IPS DF 6.9 (cell line): ENCODE results near the gene TBCCD1.

ENCODE experiments used
- DNase-seq: peaks from one replicate; pipeline ENCODE4 v3.0.0-alpha.2; 2013; ENCODE audit warnings: low read depth, low spot score
- H3K27ac ChIP-seq: one replicate; pipeline ENCODE4 v1.5.1; 2013; ENCODE audit warnings: low read length, control low read depth
- H3K27me3 ChIP-seq: 2 replicates; pipeline ENCODE4 v1.6.1; 2013; ENCODE audit warnings: mild to moderate bottlenecking, low read length; ENCODE audit not compliant: control insufficient read depth, insufficient read depth
- H3K36me3 ChIP-seq: 2 replicates; pipeline ENCODE4 v1.6.1; 2013; ENCODE audit warnings: low read length; ENCODE audit not compliant: control insufficient read depth, insufficient read depth
- H3K4me1 ChIP-seq: 2 replicates; pipeline ENCODE4 v1.6.1; 2013; ENCODE audit warnings: low read length; ENCODE audit not compliant: control insufficient read depth, insufficient read depth
- H3K4me3 ChIP-seq: 2 replicates; pipeline ENCODE4 v1.5.1; 2013; ENCODE audit warnings: mild to moderate bottlenecking, low read length
- H3K9me3 ChIP-seq: 2 replicates; pipeline ENCODE4 v1.6.1; 2013; ENCODE audit warnings: low read length, inconsistent platforms; ENCODE audit not compliant: control insufficient read depth, insufficient read depth
- WGBS: extraction: QIAGEN DNeasy Blood & Tissue Kit; methylation state at CpG from one replicate; pipeline ENCODE4 v1.1.7; 2013; ENCODE audit warnings: mixed read lengths, missing lambda C conversion rate; ENCODE audit not compliant: insufficient read length, insufficient coverage; 5-methylcytosine and 5-hydroxymethylcytosine counted together

Gene TBCCD1

DNA sequence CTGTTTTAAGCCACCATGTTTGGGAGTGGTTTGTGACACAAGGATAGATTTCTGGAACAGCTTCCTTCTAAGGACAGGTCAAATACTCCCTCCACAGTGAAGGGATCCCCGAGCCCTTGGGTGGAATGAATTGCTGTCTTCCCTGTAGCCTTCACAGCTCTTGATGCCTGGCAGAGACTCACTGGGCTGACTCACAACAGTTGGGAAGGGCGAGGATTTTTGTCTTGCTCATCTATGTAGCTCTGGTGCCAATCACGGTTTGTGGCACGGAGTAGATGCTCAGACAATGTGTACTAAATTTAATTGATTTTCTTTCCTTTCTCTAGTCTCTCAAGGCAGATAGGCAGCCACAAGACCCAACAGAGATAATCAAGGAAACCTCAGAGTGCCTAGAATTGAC is 49.9 kb downstream of the TBCCD1 start:
- Histone ChIP-seq H3K27ac (no peak overlapping the region), H3K36me3 (no peaks in the 10 kb centered on the region), H3K4me1 (no peaks in the 10 kb centered on the region), H3K27me3 (no peaks in the 10 kb centered on the region), H3K4me3 (no peak overlapping the region), H3K9me3 (no peaks in the 10 kb centered on the region)
- WGBS, result no CpG with 5 or more reads among the region's 4 CpGs
- no peak for DNase-seq

DNA sequence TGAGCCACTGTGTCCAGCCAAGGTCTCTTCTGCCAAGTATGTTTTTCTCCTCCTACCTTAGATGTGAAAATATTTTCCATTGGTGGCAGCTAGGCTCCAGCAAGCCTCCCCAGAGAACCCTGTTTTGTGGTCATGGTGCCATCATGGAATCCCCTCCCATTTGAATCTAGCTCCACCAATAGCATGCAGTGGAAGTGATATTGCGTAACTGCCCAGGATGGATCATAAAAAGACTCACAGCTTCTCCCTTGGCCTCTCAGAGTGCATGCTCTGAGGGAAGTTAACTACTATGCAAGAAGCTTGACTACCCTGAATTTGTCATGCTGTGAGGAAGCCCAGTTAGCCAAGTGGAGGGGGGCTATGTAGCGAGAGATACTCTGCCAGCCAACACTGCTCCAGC is 50.5 kb downstream of the TBCCD1 start:
- no peak overlapping the region for H3K27ac ChIP-seq
- no peaks in the 10 kb centered on the region for H3K36me3 ChIP-seq
- no peak overlapping the region for H3K4me3 ChIP-seq
- no CpG with 5 or more reads among the region's 2 CpGs for WGBS
- DNase-seq, result no peak
- no peaks in the 10 kb centered on the region for H3K4me1 ChIP-seq
- no peaks in the 10 kb centered on the region for H3K27me3 ChIP-seq
- H3K9me3 ChIP-seq, result no peaks in the 10 kb centered on the region

DNA sequence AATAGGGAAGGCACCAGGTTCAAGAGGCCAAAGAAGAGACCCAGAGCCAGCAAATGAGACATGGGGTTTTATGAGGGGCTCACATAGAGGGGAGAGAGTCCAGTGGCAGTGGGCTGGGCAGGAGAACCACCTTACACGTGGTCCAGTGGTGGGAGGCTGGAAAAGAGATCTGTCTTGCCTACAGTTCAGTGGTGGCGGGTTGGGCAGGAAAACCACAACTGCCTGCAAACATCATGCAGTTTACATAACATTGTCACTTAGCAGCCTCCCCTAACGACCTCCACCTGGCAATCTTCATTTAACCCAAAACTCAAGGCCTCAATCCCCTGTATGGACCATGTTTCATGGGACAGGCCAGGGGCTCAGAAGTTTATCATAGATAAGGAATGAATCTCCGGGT is 52.0 kb downstream of the TBCCD1 start:
- no peak for DNase-seq

DNA sequence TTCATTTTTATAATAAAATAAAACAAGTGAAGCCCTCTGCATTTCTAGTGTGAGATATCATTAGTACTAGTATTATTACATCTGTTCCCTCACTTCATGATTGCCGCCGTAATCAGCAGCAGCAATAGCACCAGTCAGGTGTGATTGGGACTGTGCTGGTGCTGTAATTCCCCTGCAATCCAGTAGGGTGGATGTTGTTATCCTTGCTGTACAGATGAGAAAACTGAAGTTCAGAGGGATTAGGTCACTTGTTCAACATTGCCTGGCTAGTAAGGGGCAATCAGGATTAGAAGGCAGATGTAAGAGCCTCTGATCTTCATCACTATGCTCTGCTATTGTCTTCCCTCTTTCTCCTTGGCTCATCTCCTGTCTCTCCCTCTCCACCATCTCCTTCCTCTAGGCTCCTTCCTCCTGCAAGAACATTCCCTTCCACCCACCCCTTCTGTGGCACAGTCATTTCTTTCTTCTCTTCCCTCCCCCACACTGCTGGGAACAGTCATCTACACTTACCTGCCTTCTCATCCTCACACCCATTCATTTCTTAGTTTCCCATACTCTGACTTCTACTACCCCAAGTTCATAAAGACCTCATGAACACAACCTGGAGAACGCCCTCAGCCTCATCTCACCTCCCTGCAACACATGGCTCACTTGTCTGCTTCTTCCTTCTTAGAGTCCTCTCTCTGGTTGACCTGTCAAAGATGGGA is 52.7 kb downstream of the TBCCD1 start:
- Histone ChIP-seq H3K4me1 (no peaks in the 10 kb centered on the region), H3K4me3 (no peak overlapping the region), H3K27ac (no peak overlapping the region), H3K27me3 (no peaks in the 10 kb centered on the region), H3K36me3 (no peaks in the 10 kb centered on the region), H3K9me3 (no peaks in the 10 kb centered on the region)
- no CpG with 5 or more reads among the region's 3 CpGs for whole genome bisulfite sequencing
- DNase-seq, result no peak

More for the DNA sequence above, 52.0 kb downstream of the TBCCD1 start:
- Histone ChIP-seq H3K27ac (no peak overlapping the region), H3K9me3 (no peaks in the 10 kb centered on the region), H3K36me3 (no peaks in the 10 kb centered on the region), H3K27me3 (no peaks in the 10 kb centered on the region), H3K4me1 (no peaks in the 10 kb centered on the region), H3K4me3 (no peak overlapping the region)
- WGBS, result no CpG with 5 or more reads among the region's 4 CpGs

DNA sequence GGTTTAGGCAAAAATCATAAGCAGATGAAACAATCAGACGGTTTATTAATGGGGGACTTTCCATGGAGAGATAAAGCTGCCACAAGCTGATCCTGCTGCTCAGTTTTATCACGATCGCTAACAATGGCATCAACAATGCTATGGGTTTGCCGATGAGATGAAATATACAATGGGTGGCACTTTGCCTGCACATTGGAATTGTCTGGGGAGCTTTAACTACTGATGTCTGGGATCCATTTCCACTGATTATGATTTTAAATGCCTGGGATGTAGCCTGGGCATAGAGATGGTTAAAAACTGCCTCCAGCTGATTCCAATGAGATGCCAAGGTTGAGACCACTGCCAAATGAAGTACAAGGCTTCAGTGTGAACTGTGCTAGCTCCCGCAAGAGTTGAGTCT is 53.8 kb downstream of the TBCCD1 start:
- Histone ChIP-seq H3K4me3 (no peak overlapping the region), H3K9me3 (no peaks in the 10 kb centered on the region), H3K27me3 (no peaks in the 10 kb centered on the region), H3K4me1 (no peaks in the 10 kb centered on the region), H3K36me3 (no peaks in the 10 kb centered on the region), H3K27ac (no peak overlapping the region)
- no CpG with 5 or more reads among the region's 5 CpGs for WGBS
- no peak for DNase-seq

DNA sequence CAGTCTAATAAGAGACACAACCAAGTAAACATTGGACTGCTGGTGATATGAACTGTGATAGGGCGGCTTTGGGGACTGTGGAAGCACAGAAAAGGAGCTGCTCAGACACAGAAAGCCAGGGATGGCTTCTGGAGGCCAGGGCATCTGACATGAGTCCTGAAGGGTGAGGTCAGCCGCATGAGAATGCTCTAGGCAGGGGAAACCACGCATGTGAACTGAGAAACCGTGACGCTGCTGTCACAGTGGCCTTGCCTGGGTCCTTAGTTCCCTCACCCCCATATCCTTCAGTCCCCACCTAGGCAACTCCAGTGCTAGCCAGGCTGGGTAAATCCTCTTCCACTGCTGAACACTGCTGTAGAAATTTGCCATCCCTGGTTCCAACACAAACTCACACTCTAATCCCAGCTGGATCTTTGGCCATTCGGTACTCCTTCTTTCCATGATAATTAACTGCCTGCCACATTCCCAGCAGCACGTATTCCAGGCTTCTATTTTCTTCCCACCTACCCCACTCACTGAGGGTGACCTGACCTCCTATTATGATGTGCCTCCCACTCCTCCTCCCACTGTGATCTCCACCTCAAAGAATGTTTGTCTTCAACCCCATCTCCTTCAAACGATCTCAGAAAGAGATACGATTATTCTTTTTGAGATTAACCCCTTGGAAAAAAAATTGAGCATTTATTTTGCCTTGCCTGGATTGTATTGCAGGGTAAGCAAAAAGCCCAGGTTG is 54.4 kb downstream of the TBCCD1 start:
- Histone ChIP-seq H3K4me1 (no peaks in the 10 kb centered on the region), H3K9me3 (no peaks in the 10 kb centered on the region), H3K36me3 (no peaks in the 10 kb centered on the region), H3K4me3 (no peak overlapping the region), H3K27ac (no peak overlapping the region), H3K27me3 (no peaks in the 10 kb centered on the region)
- no CpG with 5 or more reads among the region's 9 CpGs for WGBS
- DNase-seq, result no peak

DNA sequence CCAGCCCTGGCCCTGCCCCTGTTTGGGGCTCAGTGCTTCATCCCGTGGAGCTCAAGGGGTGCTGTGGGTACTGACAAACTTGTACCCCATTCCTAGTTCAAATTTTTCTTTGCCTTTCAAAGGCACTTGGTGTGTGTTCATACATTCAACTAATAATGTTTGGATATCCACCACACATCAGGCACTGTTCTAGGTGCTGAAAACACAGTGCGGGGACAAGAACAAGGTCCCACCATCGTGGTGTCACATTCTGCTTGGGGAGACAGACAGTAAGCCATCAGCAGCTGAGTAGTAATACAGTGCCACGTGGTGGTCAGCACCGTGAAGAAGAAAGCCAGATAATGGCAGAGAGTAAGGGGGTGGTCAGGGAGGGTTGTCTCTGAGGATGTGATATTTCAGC is 55.4 kb downstream of the TBCCD1 start:
- no CpG with 5 or more reads among the region's 5 CpGs for WGBS

DNA sequence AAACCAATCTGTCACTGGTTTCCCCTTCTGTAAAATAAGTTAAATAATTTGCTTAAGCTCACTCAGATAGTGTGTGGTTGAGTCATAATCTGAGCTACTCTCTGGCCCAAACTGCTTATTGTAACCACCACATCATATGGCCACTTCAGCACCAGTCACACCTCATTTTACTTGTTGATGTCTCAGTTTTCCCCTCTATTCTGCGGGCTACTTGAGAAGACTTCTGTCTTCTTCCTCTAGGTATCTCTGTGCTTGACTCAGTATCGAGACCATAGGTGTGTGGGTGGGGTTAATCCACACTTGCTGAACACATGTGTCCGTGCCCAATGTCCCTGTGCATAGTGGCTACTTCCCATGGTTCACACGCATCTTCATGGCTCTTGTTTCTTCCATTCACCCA is 55.9 kb downstream of the TBCCD1 start:
- no peak for DNase-seq
- WGBS, result no CpG with 5 or more reads among the region's 4 CpGs
- H3K36me3 ChIP-seq, result no peaks in the 10 kb centered on the region
- no peaks in the 10 kb centered on the region for H3K9me3 ChIP-seq
- no peak overlapping the region for H3K27ac ChIP-seq
- H3K27me3 ChIP-seq, result no peaks in the 10 kb centered on the region
- no peak overlapping the region for H3K4me3 ChIP-seq
- no peaks in the 10 kb centered on the region for H3K4me1 ChIP-seq

More for the DNA sequence above, 55.4 kb downstream of the TBCCD1 start:
- Histone ChIP-seq H3K4me3 (no peak overlapping the region), H3K27ac (no peak overlapping the region), H3K36me3 (no peaks in the 10 kb centered on the region), H3K9me3 (no peaks in the 10 kb centered on the region), H3K27me3 (no peaks in the 10 kb centered on the region), H3K4me1 (no peaks in the 10 kb centered on the region)
- DNase-seq, result no peak

DNA sequence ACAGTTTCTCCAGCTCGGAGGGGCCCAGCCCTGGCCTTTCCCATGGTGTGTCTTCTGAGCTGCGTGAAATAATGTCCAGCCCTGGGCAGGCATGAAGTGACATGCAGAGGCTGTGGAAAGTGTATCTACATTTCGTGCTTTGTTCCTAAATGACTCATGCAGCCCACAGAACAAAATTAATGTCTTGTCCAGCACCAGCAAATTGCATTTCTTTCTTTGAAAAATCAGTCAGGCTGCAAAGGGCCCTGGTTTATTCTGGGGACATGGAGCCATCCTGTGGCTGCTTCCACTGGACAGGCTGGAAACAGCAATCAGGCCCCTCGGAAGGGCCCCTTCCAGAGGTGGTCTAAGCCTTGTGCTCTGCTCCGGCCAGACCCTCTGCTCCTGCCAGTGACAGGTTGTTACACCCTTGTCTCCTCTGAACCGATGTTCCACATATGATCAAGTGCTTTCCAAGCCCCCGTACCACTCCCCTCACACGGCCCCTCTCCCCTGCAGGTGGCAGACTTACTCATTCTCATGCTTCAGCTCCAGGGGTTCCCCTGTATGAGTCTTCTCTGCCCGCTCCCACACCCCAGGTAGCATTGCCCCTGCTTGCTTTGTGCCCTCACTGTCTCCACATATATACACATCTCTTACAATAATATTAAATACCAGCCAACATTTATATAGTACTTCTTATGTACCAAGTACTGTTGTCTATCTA is 56.6 kb downstream of the TBCCD1 start:
- DNase-seq, result no peak

DNA sequence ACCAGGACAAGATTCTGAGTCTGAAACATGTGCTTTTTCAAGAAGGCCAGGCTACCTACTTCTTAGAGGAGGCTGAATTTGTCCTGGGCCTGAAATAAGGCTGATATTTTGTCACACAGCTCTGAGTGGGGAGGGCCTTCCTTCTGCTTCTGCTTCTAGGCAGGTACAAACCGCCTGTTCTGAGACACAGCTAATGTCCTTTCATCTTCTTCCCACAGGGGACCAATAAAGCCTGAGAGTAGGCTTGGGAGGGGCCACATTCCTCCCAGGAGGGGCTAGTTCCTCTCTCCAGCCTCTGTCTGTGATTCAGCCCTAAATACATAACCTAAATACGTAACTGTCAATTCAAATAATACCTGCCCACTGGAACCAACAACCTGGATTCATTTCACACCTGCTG is 57.7 kb downstream of the TBCCD1 start:
- H3K4me3 ChIP-seq, result no peak overlapping the region
- no peaks in the 10 kb centered on the region for H3K36me3 ChIP-seq
- H3K27ac ChIP-seq, result no peak overlapping the region
- no peaks in the 10 kb centered on the region for H3K27me3 ChIP-seq
- no peak for DNase-seq
- no CpG with 5 or more reads among the region's 2 CpGs for WGBS
- H3K4me1 ChIP-seq, result no peaks in the 10 kb centered on the region
- no peaks in the 10 kb centered on the region for H3K9me3 ChIP-seq

More for the DNA sequence above, 56.6 kb downstream of the TBCCD1 start:
- H3K27ac ChIP-seq, result no peak overlapping the region
- H3K4me1 ChIP-seq, result no peaks in the 10 kb centered on the region
- no peaks in the 10 kb centered on the region for H3K9me3 ChIP-seq
- H3K4me3 ChIP-seq, result no peak overlapping the region
- H3K36me3 ChIP-seq, result no peaks in the 10 kb centered on the region
- no peaks in the 10 kb centered on the region for H3K27me3 ChIP-seq
- no CpG with 5 or more reads among the region's 9 CpGs for WGBS
